ENCODE data around the gene TSR1. TPM values are rescaled to one million over a fixed set of nuclear protein-coding genes. Genes with fewer than 3 reads are reported as not detected.
"Not testable (repeated sequence)": the region's sequence is repeated elsewhere in the genome, so short reads cannot be mapped to it uniquely, and the experiment has no call there.

The TSR1 gene
- total RNA-seq, 1 donor from 2014 or later: 20.2 TPM

GRCh38 chr17:2347805-2348685 lies 11.8 kb upstream of the TSR1 start:
- ATAC-seq (peak; percentile 66), DNase-seq (ENCODE audit: missing footprints) (no peak)
- intact Hi-C loops (cut with DNase I): no loop called here

- ATAC-seq: no peak
- intact Hi-C loops (cut with DNase I): no loop called here
- DNase-seq (ENCODE audit: missing footprints): no peak
Observed at GRCh38 chr17:2346475-2346874, 10.2 kb upstream of the TSR1 start.

GRCh38 chr17:2344528-2344927 lies 8.3 kb upstream of the TSR1 start:
- no peak for ATAC-seq
- intact Hi-C loops (cut with DNase I): no loop called here
- no peak for DNase-seq (ENCODE audit: missing footprints)

- intact Hi-C loops (cut with DNase I): no loop called here
- ATAC-seq (no peak), DNase-seq (ENCODE audit: missing footprints) (no peak)
Observed at GRCh38 chr17:2343421-2343820, 7.2 kb upstream of the TSR1 start.

GRCh38 chr17:2338315-2338657 lies 2.0 kb upstream of the TSR1 start:
- intact Hi-C loops (cut with DNase I): loop anchor here (5.0 kb wide), 1 partner anchor 64 kb away; the partner anchor contains the start of gene MNT
- ATAC-seq: no peak

GRCh38 chr17:2337544-2338314 lies 1.5 kb upstream of the TSR1 start:
- intact Hi-C loops (cut with DNase I): loop anchor here (5.0 kb wide), 1 partner anchor 65 kb away; the partner anchor contains the start of gene MNT
- ATAC-seq (peak; percentile 38), DNase-seq (ENCODE audit: missing footprints) (peak; percentile 86)

More at GRCh38 chr17:2338315-2338657, 2.0 kb upstream of the TSR1 start:
- no peak for DNase-seq (ENCODE audit: missing footprints)

GRCh38 chr17:2336852-2337543 lies 741 bp upstream of the TSR1 start, which contains the start of gene SGSM2:
Gene SGSM2 (plus strand): TSS chr17:2337501. CDS start chr17:2337689, 188 bp downstream.
- intact Hi-C loops (cut with DNase I): loop anchor here (5.0 kb wide), 1 partner anchor 65 kb away; the partner anchor contains the start of gene MNT
- ATAC-seq (peak; percentile 75), DNase-seq (ENCODE audit: missing footprints) (peak; percentile 78)

GRCh38 chr17:2335726-2336214 lies 487 bp downstream of the TSR1 start:
- intact Hi-C loops (cut with DNase I): loop anchor here (5.0 kb wide), 1 partner anchor 67 kb away; the partner anchor contains the start of gene MNT
- DNase-seq (ENCODE audit: missing footprints) (no peak), ATAC-seq (no peak)

- intact Hi-C loops (cut with DNase I): no loop called here
- ATAC-seq: no peak
Observed at GRCh38 chr17:2331303-2331702, 5.0 kb downstream of the TSR1 start.

GRCh38 chr17:2323629-2324314 lies 12.5 kb downstream of the TSR1 start:
- no peak for DNase-seq (ENCODE audit: missing footprints)
- intact Hi-C loops (cut with DNase I): no loop called here
- ATAC-seq: no peak

More at GRCh38 chr17:2331303-2331702, 5.0 kb downstream of the TSR1 start:
- DNase-seq (ENCODE audit: missing footprints): no peak

- intact Hi-C loops (cut with DNase I): no loop called here
- DNase-seq (ENCODE audit: missing footprints): no peak
- ATAC-seq: no peak
Observed at GRCh38 chr17:2321399-2321798, 14.9 kb downstream of the TSR1 start.

- DNase-seq (ENCODE audit: missing footprints): no peak
- intact Hi-C loops (cut with DNase I): no loop called here
- no peak for ATAC-seq
Observed at GRCh38 chr17:2319051-2319450, 17.2 kb downstream of the TSR1 start.

- ATAC-seq: no peak
- DNase-seq (ENCODE audit: missing footprints): no peak
- intact Hi-C loops (cut with DNase I): no loop called here
Observed at GRCh38 chr17:2317796-2318195, 18.5 kb downstream of the TSR1 start.

GRCh38 chr17:2316916-2317205 lies 19.4 kb downstream of the TSR1 start:
- ATAC-seq; DNase-seq (ENCODE audit: missing footprints); intact Hi-C loops (cut with DNase I): not testable (repeated sequence)

GRCh38 chr17:2312736-2313135 lies 23.5 kb downstream of the TSR1 start:
- DNase-seq (ENCODE audit: missing footprints): no peak

GRCh38 chr17:2309338-2310154 lies 26.7 kb downstream of the TSR1 start:
- no peak for DNase-seq (ENCODE audit: missing footprints)
- no peak for ATAC-seq
- intact Hi-C loops (cut with DNase I): no loop called here

More at GRCh38 chr17:2312736-2313135, 23.5 kb downstream of the TSR1 start:
- ATAC-seq: no peak
- intact Hi-C loops (cut with DNase I): no loop called here

- intact Hi-C loops (cut with DNase I): no loop called here
- no peak for ATAC-seq
- no peak for DNase-seq (ENCODE audit: missing footprints)
Observed at GRCh38 chr17:2304931-2305330, 31.3 kb downstream of the TSR1 start.

Measured in Right ventricle myocardium inferior (tissue), 1 donor.